HUES48 (cell line): ENCODE results near the gene TAP1.
"Not testable (repeated sequence)": the region's sequence is repeated elsewhere in the genome, so short reads cannot be mapped to it uniquely, and the experiment has no call there.

Experiments
- H3K27ac ChIP-seq: one replicate; pipeline ENCODE4 v1.7.0; 2013; ENCODE audit warnings: low read depth, low read length, inconsistent platforms
- H3K27me3 ChIP-seq: 2 replicates; pipeline ENCODE4 v1.6.1; 2013; ENCODE audit warnings: mild to moderate bottlenecking, low read length; ENCODE audit not compliant: control insufficient read depth, insufficient read depth
- H3K36me3 ChIP-seq: 2 replicates; pipeline ENCODE4 v1.6.1; 2013; ENCODE audit warnings: low read length; ENCODE audit not compliant: control insufficient read depth, insufficient read depth
- H3K4me1 ChIP-seq: 2 replicates; pipeline ENCODE4 v1.6.1; 2013; ENCODE audit warnings: mild to moderate bottlenecking, low read length; ENCODE audit not compliant: control insufficient read depth, insufficient read depth
- H3K4me3 ChIP-seq: 2 replicates; pipeline ENCODE4 v1.5.1; 2013; ENCODE audit warnings: mild to moderate bottlenecking, low read depth, low read length
- H3K9ac ChIP-seq: 2 replicates; pipeline ENCODE4 v1.6.1; 2013; ENCODE audit warnings: mild to moderate bottlenecking, low read depth, low read length, moderate library complexity
- H3K9me3 ChIP-seq: 2 replicates; pipeline ENCODE4 v1.6.1; 2013; ENCODE audit warnings: low read length; ENCODE audit not compliant: control insufficient read depth, insufficient read depth

TAP1 gene

GRCh38 chr6:32882879-32883250 is 29.4 kb upstream of the TAP1 start:
- no peaks in the 10 kb centered on the region for H3K36me3 ChIP-seq
- no peaks in the 10 kb centered on the region for H3K9me3 ChIP-seq
- H3K27me3 ChIP-seq = no peaks in the 10 kb centered on the region
- H3K4me3 ChIP-seq = no peak overlapping the region
- H3K27ac ChIP-seq = no peak overlapping the region
- no peak overlapping the region for H3K9ac ChIP-seq
- no peaks in the 10 kb centered on the region for H3K4me1 ChIP-seq

GRCh38 chr6:32880962-32881361 is 27.5 kb upstream of the TAP1 start:
- H3K36me3 ChIP-seq, H3K4me1 ChIP-seq, H3K27ac ChIP-seq, H3K27me3 ChIP-seq, H3K9me3 ChIP-seq, H3K9ac ChIP-seq, H3K4me3 ChIP-seq: not testable (repeated sequence)

- Histone ChIP-seq H3K36me3 (no peaks in the 10 kb centered on the region), H3K4me1 (no peaks in the 10 kb centered on the region), H3K27me3 (no peaks in the 10 kb centered on the region), H3K9ac (no peak overlapping the region), H3K4me3 (no peak overlapping the region), H3K9me3 (no peaks in the 10 kb centered on the region), H3K27ac (no peak overlapping the region)
Observed at GRCh38 chr6:32879691-32880090, 26.2 kb upstream of the TAP1 start.

GRCh38 chr6:32876603-32877002 is 23.1 kb upstream of the TAP1 start:
- H3K4me1 ChIP-seq = no peaks in the 10 kb centered on the region
- no peaks in the 10 kb centered on the region for H3K9me3 ChIP-seq
- no peak overlapping the region for H3K4me3 ChIP-seq
- no peaks in the 10 kb centered on the region for H3K36me3 ChIP-seq
- no peak overlapping the region for H3K27ac ChIP-seq
- no peaks in the 10 kb centered on the region for H3K27me3 ChIP-seq
- no peak overlapping the region for H3K9ac ChIP-seq

- H3K4me3 ChIP-seq, H3K27ac ChIP-seq, H3K27me3 ChIP-seq, H3K4me1 ChIP-seq, H3K9ac ChIP-seq, H3K36me3 ChIP-seq, H3K9me3 ChIP-seq: not testable (repeated sequence)
Observed at GRCh38 chr6:32873947-32874346, 20.4 kb upstream of the TAP1 start.

- Histone ChIP-seq H3K4me3 (no peak overlapping the region), H3K9me3 (no peaks in the 10 kb centered on the region), H3K36me3 (no peaks in the 10 kb centered on the region), H3K4me1 (no peaks in the 10 kb centered on the region), H3K27me3 (no peaks in the 10 kb centered on the region; the same call in 1 of the 2 replicates), H3K9ac (no peak overlapping the region), H3K27ac (no peak overlapping the region)
Observed at GRCh38 chr6:32868257-32868788, 14.8 kb upstream of the TAP1 start.

GRCh38 chr6:32867554-32868256 is 14.2 kb upstream of the TAP1 start:
- H3K9me3 ChIP-seq = no peaks in the 10 kb centered on the region
- H3K9ac ChIP-seq = no peak overlapping the region
- H3K4me1 ChIP-seq = no peaks in the 10 kb centered on the region
- H3K36me3 ChIP-seq = no peaks in the 10 kb centered on the region
- no peak overlapping the region for H3K27ac ChIP-seq
- H3K27me3 ChIP-seq = no peaks in the 10 kb centered on the region; the same call in 1 of the 2 replicates
- no peak overlapping the region for H3K4me3 ChIP-seq

- Histone ChIP-seq H3K27ac (no peak overlapping the region), H3K4me3 (no peak overlapping the region), H3K4me1 (no peaks in the 10 kb centered on the region), H3K36me3 (no peaks in the 10 kb centered on the region), H3K9me3 (no peaks in the 10 kb centered on the region), H3K9ac (no peak overlapping the region), H3K27me3 (no peaks in the 10 kb centered on the region; the same call in 1 of the 2 replicates)
Observed at GRCh38 chr6:32867022-32867477, 13.5 kb upstream of the TAP1 start.

- no peak overlapping the region for H3K9ac ChIP-seq
- H3K9me3 ChIP-seq = no peaks in the 10 kb centered on the region
- peaks cover 10% of the 10 kb centered on the region for H3K4me1 ChIP-seq
- no peaks in the 10 kb centered on the region for H3K36me3 ChIP-seq
- H3K27me3 ChIP-seq = no peaks in the 10 kb centered on the region; the same call in 1 of the 2 replicates
- H3K4me3 ChIP-seq = no peak overlapping the region
- H3K27ac ChIP-seq = no peak overlapping the region
Observed at GRCh38 chr6:32865724-32866443, 12.4 kb upstream of the TAP1 start.

GRCh38 chr6:32862725-32863124 is 9.2 kb upstream of the TAP1 start:
- Histone ChIP-seq H3K27ac (no peak overlapping the region), H3K27me3 (no peaks in the 10 kb centered on the region; the same call in 1 of the 2 replicates), H3K36me3 (no peaks in the 10 kb centered on the region), H3K4me3 (no peak overlapping the region), H3K9ac (no peak overlapping the region), H3K9me3 (no peaks in the 10 kb centered on the region), H3K4me1 (peaks cover 14% of the 10 kb centered on the region)

GRCh38 chr6:32860674-32861073 is 7.2 kb upstream of the TAP1 start:
- H3K36me3 ChIP-seq = no peaks in the 10 kb centered on the region
- H3K27ac ChIP-seq = peak overlapping the region; percentile 32
- H3K4me1 ChIP-seq = peaks cover 14% of the 10 kb centered on the region

More at GRCh38 chr6:32860674-32861073, 7.2 kb upstream of the TAP1 start:
- Histone ChIP-seq H3K27me3 (peaks cover 12% of the 10 kb centered on the region), H3K4me3 (no peak overlapping the region), H3K9me3 (no peaks in the 10 kb centered on the region), H3K9ac (no peak overlapping the region)
